GM12878 (cell line): Measurements from ENCODE around the gene FBXL2.

ENCODE experiments used
- BRCA1 ChIP-seq: IDR thresholded peaks from 2 replicates; pipeline ENCODE4 v1.6.1; 2011; ENCODE audit warnings: low read depth, low read length, improper control_type of control experiment
- CEBPB ChIP-seq, 2 experiments: fragments of 150-350 bp in 1 of 2; IDR thresholded peaks; 2 replicates each; pipeline ENCODE4 v1.6.1; 2012 to 2014; ENCODE audit warnings: low read depth in 2 of 2, low read length in 2 of 2, borderline replicate concordance in 1 of 2, inconsistent platforms in 1 of 2
- EZH2 ChIP-seq: IDR thresholded peaks from 2 replicates; pipeline ENCODE4 v1.6.1; 2012; ENCODE audit warnings: low read depth, mild to moderate bottlenecking, control low read depth, inconsistent platforms, low read length, borderline replicate concordance; ENCODE audit not compliant: control insufficient read depth
- MAX ChIP-seq: IDR thresholded peaks from 2 replicates; pipeline ENCODE4 v1.6.1; 2012; ENCODE audit warnings: low read depth, low read length, improper control_type of control experiment
- POLR2AphosphoS5 ChIP-seq: IDR thresholded peaks from 2 replicates; pipeline ENCODE4 v1.6.1; 2011; ENCODE audit warnings: mild to moderate bottlenecking, low read length, inconsistent platforms
- TCF12 ChIP-seq: IDR thresholded peaks from 2 replicates; pipeline ENCODE4 v1.6.1; 2011; ENCODE audit warnings: low read depth, mild to moderate bottlenecking, low read length
- TF ChIP-seq, protein P1 (sequence below): fragments of 450-650 bp; formaldehyde crosslinking; IDR thresholded peaks from 2 replicates; pipeline ENCODE4 v1.4.0; 2020; ENCODE audit warnings: mild to moderate bottlenecking, moderate library complexity
- TF ChIP-seq, protein P2 (sequence below): fragments of 450-650 bp; IDR thresholded peaks from 2 replicates; pipeline ENCODE4 v1.6.1; 2017; ENCODE audit warnings: mild to moderate bottlenecking, moderate library complexity

DNA sequence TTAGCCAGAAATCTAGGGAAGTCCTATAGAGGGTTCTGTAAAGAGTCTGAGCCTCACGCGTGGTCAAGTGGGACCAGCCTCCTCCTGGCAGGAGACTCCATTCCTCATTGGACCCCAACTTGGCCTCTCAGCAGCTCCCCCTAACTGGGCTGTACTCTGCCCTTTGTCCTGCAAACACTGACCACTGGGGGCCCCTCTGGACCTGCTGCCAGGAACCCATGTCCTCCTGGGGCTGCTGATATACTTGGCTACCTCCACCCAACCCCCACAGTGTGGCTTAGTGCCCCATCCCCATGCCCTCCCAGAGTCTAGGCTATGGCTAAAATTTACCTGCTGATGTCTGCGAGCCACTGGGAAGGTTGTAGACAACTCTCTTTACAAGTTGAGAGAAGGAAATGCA, 100.2 kb downstream of the FBXL2 start:
- TF ChIP-seq BRCA1 (no peak), POLR2AphosphoS5 (no peak), MAX (no peak), CEBPB (IDR thresholded peaks at IDR 0.05; ENCODE audit: borderline replicate concordance in 1 of 2, low read depth in 2 of 2, low read length in 2 of 2) (no peak), TCF12 (no peak), EZH2 (no peak)
- TF ChIP-seq, protein P1, sequence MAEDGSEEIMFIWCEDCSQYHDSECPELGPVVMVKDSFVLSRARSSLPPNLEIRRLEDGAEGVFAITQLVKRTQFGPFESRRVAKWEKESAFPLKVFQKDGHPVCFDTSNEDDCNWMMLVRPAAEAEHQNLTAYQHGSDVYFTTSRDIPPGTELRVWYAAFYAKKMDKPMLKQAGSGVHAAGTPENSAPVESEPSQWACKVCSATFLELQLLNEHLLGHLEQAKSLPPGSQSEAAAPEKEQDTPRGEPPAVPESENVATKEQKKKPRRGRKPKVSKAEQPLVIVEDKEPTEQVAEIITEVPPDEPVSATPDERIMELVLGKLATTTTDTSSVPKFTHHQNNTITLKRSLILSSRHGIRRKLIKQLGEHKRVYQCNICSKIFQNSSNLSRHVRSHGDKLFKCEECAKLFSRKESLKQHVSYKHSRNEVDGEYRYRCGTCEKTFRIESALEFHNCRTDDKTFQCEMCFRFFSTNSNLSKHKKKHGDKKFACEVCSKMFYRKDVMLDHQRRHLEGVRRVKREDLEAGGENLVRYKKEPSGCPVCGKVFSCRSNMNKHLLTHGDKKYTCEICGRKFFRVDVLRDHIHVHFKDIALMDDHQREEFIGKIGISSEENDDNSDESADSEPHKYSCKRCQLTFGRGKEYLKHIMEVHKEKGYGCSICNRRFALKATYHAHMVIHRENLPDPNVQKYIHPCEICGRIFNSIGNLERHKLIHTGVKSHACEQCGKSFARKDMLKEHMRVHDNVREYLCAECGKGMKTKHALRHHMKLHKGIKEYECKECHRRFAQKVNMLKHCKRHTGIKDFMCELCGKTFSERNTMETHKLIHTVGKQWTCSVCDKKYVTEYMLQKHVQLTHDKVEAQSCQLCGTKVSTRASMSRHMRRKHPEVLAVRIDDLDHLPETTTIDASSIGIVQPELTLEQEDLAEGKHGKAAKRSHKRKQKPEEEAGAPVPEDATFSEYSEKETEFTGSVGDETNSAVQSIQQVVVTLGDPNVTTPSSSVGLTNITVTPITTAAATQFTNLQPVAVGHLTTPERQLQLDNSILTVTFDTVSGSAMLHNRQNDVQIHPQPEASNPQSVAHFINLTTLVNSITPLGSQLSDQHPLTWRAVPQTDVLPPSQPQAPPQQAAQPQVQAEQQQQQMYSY (CRISPR knock-in tag), result no peak
- TF ChIP-seq, protein P2, sequence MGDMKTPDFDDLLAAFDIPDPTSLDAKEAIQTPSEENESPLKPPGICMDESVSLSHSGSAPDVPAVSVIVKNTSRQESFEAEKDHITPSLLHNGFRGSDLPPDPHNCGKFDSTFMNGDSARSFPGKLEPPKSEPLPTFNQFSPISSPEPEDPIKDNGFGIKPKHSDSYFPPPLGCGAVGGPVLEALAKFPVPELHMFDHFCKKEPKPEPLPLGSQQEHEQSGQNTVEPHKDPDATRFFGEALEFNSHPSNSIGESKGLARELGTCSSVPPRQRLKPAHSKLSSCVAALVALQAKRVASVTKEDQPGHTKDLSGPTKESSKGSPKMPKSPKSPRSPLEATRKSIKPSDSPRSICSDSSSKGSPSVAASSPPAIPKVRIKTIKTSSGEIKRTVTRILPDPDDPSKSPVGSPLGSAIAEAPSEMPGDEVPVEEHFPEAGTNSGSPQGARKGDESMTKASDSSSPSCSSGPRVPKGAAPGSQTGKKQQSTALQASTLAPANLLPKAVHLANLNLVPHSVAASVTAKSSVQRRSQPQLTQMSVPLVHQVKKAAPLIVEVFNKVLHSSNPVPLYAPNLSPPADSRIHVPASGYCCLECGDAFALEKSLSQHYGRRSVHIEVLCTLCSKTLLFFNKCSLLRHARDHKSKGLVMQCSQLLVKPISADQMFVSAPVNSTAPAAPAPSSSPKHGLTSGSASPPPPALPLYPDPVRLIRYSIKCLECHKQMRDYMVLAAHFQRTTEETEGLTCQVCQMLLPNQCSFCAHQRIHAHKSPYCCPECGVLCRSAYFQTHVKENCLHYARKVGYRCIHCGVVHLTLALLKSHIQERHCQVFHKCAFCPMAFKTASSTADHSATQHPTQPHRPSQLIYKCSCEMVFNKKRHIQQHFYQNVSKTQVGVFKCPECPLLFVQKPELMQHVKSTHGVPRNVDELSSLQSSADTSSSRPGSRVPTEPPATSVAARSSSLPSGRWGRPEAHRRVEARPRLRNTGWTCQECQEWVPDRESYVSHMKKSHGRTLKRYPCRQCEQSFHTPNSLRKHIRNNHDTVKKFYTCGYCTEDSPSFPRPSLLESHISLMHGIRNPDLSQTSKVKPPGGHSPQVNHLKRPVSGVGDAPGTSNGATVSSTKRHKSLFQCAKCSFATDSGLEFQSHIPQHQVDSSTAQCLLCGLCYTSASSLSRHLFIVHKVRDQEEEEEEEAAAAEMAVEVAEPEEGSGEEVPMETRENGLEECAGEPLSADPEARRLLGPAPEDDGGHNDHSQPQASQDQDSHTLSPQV, result no peak
